ENCODE results near the gene SLFN11. TPM values are rescaled to one million over a fixed set of nuclear protein-coding genes. Genes with fewer than 3 reads are reported as not detected.

Gene SLFN11
- total RNA-seq, 1 experiment from 2014 or later, result 0.26 TPM

DNA sequence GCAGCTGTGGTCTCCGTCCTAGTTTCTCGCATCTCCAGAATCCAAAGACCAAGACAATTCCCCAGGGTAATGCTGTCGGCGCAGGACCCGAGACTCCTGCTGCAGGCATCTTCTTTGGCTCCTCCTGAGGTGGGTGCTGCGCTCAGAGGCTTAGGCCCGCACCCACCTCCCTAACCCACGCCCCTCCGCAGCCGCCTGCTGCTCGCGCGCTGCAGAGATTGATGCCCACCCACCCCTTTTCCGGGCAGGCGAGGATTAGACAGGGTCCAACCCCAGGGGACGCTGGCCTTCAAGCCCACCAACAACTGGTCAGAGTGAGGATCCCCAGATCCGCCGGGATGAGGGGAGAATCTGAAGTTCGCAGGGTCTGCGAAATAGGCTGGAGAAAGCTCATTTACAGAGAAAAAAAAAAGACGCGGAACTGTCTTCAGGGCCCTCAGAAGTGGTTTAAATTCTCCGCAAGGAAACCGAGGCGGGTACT, 27.9 kb downstream of the SLFN11 start (continued):
- TF ChIP-seq OVOL2 (CRISPR knock-in tag; IDR thresholded peaks at IDR 0.05; ENCODE audit: borderline replicate concordance) (no peak), ZMAT4 (CRISPR knock-in tag; IDR thresholded peaks at IDR 0.05) (no peak), CBFB (CRISPR knock-in tag; IDR thresholded peaks at IDR 0.05; ENCODE audit: low read depth) (no peak)

DNA sequence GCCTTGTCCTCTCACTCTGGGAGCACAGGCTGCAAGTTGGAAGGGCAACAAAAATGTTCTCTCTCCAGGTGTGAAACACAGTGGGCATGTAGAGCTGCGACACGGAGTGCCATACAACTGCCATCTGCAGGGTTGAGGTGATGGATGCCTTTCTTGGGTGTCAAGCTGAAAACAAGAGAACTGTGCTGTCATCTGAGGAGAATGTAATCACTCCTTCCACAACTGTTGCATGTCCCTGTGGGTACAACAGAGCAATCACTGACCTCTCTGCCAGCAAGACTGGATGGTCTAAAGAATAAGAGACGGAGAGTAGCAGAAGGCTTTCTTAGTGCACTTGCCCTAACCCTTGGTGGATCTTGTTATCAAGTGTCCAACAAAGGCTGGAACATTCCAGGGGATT, 29.2 kb downstream of the SLFN11 start:
- no peak overlapping the region for H3K27ac Mint-ChIP-seq
- peaks cover 23% of the 10 kb centered on the region for H3K9me3 Mint-ChIP-seq
- CTCF ChIA-PET, result no interaction called here
- TF ChIP-seq, protein P1, sequence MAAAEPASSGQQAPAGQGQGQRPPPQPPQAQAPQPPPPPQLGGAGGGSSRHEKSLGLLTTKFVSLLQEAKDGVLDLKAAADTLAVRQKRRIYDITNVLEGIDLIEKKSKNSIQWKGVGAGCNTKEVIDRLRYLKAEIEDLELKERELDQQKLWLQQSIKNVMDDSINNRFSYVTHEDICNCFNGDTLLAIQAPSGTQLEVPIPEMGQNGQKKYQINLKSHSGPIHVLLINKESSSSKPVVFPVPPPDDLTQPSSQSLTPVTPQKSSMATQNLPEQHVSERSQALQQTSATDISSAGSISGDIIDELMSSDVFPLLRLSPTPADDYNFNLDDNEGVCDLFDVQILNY (CRISPR knock-in tag; IDR thresholded peaks at IDR 0.05), result no peak
- TF ChIP-seq GTF2I (CRISPR knock-in tag; conservative IDR thresholded peaks at IDR 0.05), result no peak
- no peak for TF ChIP-seq ATF3 (CRISPR knock-in tag; conservative IDR thresholded peaks at IDR 0.05)
- TF ChIP-seq FOXJ3 (CRISPR knock-in tag; IDR thresholded peaks at IDR 0.05; ENCODE audit: borderline replicate concordance), result no peak
- TF ChIP-seq OVOL2 (CRISPR knock-in tag; IDR thresholded peaks at IDR 0.05; ENCODE audit: borderline replicate concordance), result no peak
- no peak for TF ChIP-seq ZBTB21 (CRISPR knock-in tag; IDR thresholded peaks at IDR 0.05; ENCODE audit: borderline replicate concordance)
- TF ChIP-seq, protein P2, sequence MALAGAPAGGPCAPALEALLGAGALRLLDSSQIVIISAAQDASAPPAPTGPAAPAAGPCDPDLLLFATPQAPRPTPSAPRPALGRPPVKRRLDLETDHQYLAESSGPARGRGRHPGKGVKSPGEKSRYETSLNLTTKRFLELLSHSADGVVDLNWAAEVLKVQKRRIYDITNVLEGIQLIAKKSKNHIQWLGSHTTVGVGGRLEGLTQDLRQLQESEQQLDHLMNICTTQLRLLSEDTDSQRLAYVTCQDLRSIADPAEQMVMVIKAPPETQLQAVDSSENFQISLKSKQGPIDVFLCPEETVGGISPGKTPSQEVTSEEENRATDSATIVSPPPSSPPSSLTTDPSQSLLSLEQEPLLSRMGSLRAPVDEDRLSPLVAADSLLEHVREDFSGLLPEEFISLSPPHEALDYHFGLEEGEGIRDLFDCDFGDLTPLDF (CRISPR knock-in tag; IDR thresholded peaks at IDR 0.05), result no peak
- TF ChIP-seq ZNF532 (CRISPR knock-in tag; IDR thresholded peaks at IDR 0.05; ENCODE audit: borderline replicate concordance), result no peak
- TF ChIP-seq ZSCAN18 (CRISPR knock-in tag; IDR thresholded peaks at IDR 0.05), result no peak
- TF ChIP-seq JAZF1 (CRISPR knock-in tag; IDR thresholded peaks at IDR 0.05), result no peak
- TF ChIP-seq SMAD3 (CRISPR knock-in tag; IDR thresholded peaks at IDR 0.05; ENCODE audit: borderline replicate concordance), result no peak
- TF ChIP-seq, protein P3, sequence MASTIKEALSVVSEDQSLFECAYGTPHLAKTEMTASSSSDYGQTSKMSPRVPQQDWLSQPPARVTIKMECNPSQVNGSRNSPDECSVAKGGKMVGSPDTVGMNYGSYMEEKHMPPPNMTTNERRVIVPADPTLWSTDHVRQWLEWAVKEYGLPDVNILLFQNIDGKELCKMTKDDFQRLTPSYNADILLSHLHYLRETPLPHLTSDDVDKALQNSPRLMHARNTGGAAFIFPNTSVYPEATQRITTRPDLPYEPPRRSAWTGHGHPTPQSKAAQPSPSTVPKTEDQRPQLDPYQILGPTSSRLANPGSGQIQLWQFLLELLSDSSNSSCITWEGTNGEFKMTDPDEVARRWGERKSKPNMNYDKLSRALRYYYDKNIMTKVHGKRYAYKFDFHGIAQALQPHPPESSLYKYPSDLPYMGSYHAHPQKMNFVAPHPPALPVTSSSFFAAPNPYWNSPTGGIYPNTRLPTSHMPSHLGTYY (CRISPR knock-in tag; IDR thresholded peaks at IDR 0.05), result no peak
- TF ChIP-seq ZNF423 (CRISPR knock-in tag; IDR thresholded peaks at IDR 0.05), result no peak
- TF ChIP-seq, protein P4, sequence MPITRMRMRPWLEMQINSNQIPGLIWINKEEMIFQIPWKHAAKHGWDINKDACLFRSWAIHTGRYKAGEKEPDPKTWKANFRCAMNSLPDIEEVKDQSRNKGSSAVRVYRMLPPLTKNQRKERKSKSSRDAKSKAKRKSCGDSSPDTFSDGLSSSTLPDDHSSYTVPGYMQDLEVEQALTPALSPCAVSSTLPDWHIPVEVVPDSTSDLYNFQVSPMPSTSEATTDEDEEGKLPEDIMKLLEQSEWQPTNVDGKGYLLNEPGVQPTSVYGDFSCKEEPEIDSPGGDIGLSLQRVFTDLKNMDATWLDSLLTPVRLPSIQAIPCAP (CRISPR knock-in tag; IDR thresholded peaks at IDR 0.05), result no peak
- TF ChIP-seq ZNF425 (CRISPR knock-in tag; conservative IDR thresholded peaks at IDR 0.05), result no peak
- no peak for TF ChIP-seq ZNF219 (CRISPR knock-in tag; IDR thresholded peaks at IDR 0.05; ENCODE audit: borderline replicate concordance)
- no peak for TF ChIP-seq ETV6 (CRISPR knock-in tag; IDR thresholded peaks at IDR 0.05)
- TF ChIP-seq ZNF232 (CRISPR knock-in tag; IDR thresholded peaks at IDR 0.05), result no peak
- no peak for TF ChIP-seq NFYB (CRISPR knock-in tag; conservative IDR thresholded peaks at IDR 0.05; ENCODE audit: low read depth)
- no peak for DNase-seq (ENCODE audit: low spot score)
- ATAC-seq, result no peak
- peaks cover 10% of the 10 kb centered on the region for H3K4me1 Mint-ChIP-seq
- POLR2A ChIA-PET, result no interaction called here
- H3K27me3 Mint-ChIP-seq (ENCODE audit: low read depth), result peaks cover 86% of the 10 kb centered on the region
- H3K4me3 Mint-ChIP-seq, result no peak overlapping the region; the same call in 1 of the 2 replicates
- peaks cover 13% of the 10 kb centered on the region for H3K36me3 Mint-ChIP-seq
